A549 (cell line): ENCODE data around the gene OSBPL9. TPM values are rescaled to one million over a fixed set of nuclear protein-coding genes. Genes with fewer than 3 reads are reported as not detected.

Experiments
- ATAC-seq, 2 experiments: fragments of 200-7000 bp in 1 of 2; fragments of >200 bp in 1 of 2; cut with Nextera tagmentation in 1 of 2; cut with Tn5 transposase in 1 of 2; 3 replicates each; pipeline versions ENCODE4 v1.8.0 to v1.9.1; 2018 to 2020; ENCODE audit warnings: mild to moderate bottlenecking in 1 of 2, moderate library complexity in 1 of 2
- CTCF ChIA-PET: fragments of 300-600 bp; sonication (Branson Sonifier 250); formaldehyde crosslinking; extraction: SDS; loops from one replicate; lab custom pipeline; 2021; ENCODE audit warnings: antibody characterized with exemption, inconsistent platforms; lab: Yijun Ruan, JAX
- POLR2A ChIA-PET: fragments of 350-600 bp; formaldehyde crosslinking; extraction: SDS; loops from one replicate; lab custom pipeline; 2021; ENCODE audit warnings: antibody characterized with exemption, inconsistent platforms; lab: Yijun Ruan, JAX
- DNase-seq, 2 experiments: peaks; one replicate each; pipeline versions ENCODE4 v3.0.0 to v3.0.0-alpha.2; 2011 to 2016; ENCODE audit warnings: low read depth in 1 of 2, low spot score in 1 of 2
- FAIRE-seq: peaks from 2 replicates; lab custom pipeline; 2011; peaks lifted over from hg19 to GRCh38; lab: Jason Lieb, UNC
- H3K27ac ChIP-seq, 2 experiments: fragments of >200 bp; sonication (Bioruptor Twin); formaldehyde crosslinking; 3 replicates each; pipeline ENCODE4 v1.5.1; 2016 to 2017
- H3K4me1 ChIP-seq: fragments of >200 bp; sonication (Bioruptor Twin); formaldehyde crosslinking; 3 replicates; pipeline ENCODE4 v1.6.1; 2016
- H3K4me2 ChIP-seq: fragments of >200 bp; sonication (Bioruptor Twin); formaldehyde crosslinking; 3 replicates; pipeline ENCODE4 v1.6.1; 2016
- H3K4me3 ChIP-seq: fragments of >200 bp; sonication (Bioruptor Twin); formaldehyde crosslinking; 3 replicates; pipeline ENCODE4 v1.5.1; 2016
- H3K9me3 ChIP-seq: fragments of >200 bp; sonication (Bioruptor Twin); formaldehyde crosslinking; 3 replicates; pipeline ENCODE4 v1.6.1; 2016
- BHLHE40 ChIP-seq: IDR thresholded peaks from 2 replicates; pipeline ENCODE4 v1.6.1; 2012; ENCODE audit warnings: low read depth, low read length, inconsistent platforms
- CBX2 ChIP-seq: fragments of 200-600 bp; sonication (generic); IDR thresholded peaks from 2 replicates; pipeline ENCODE4 v1.6.1; 2016; ENCODE audit warnings: low read depth, mild to moderate bottlenecking, borderline replicate concordance
- CEBPB ChIP-seq, 2 experiments: fragments of >200 bp in 1 of 2; sonication (Bioruptor Twin) in 1 of 2; formaldehyde crosslinking in 1 of 2; IDR thresholded peaks; 2 replicates each; pipeline ENCODE4 v1.6.1; 2012 to 2016
- CHD2 ChIP-seq: fragments of 150-350 bp; IDR thresholded peaks from 2 replicates; pipeline ENCODE4 v1.6.1; 2014; ENCODE audit warnings: low read length; ENCODE audit not compliant: partially characterized antibody
- CHD4 ChIP-seq: fragments of 200-600 bp; sonication (generic); IDR thresholded peaks from 2 replicates; pipeline ENCODE4 v1.6.1; 2016; ENCODE audit warnings: antibody characterized with exemption, mild to moderate bottlenecking, borderline replicate concordance
- EHF ChIP-seq: fragments of 250-450 bp; sonication (Bioruptor Pico); IDR thresholded peaks from 2 replicates; pipeline ENCODE4 v1.5.0; 2020; ENCODE audit warnings: mild to moderate bottlenecking
- EHMT2 ChIP-seq: fragments of 200-600 bp; sonication (generic); IDR thresholded peaks from 2 replicates; pipeline ENCODE4 v1.6.1; 2016; ENCODE audit warnings: antibody characterized with exemption, low read depth, mild to moderate bottlenecking, moderate library complexity
- ELK1 ChIP-seq: fragments of 150-350 bp; IDR thresholded peaks from 2 replicates; pipeline ENCODE4 v1.6.1; 2014; ENCODE audit warnings: low read depth, mild to moderate bottlenecking, low read length
- EP300 ChIP-seq, 2 experiments: fragments of >200 bp; sonication (Bioruptor Twin); formaldehyde crosslinking; IDR thresholded peaks; 2 replicates in 1 of 2; 3 replicates in 1 of 2; pipeline ENCODE4 v1.6.1; 2016 to 2017
- ESRRA ChIP-seq: fragments of 150-350 bp; IDR thresholded peaks from 2 replicates; pipeline ENCODE4 v1.6.1; 2014; ENCODE audit warnings: mild to moderate bottlenecking, low read length, borderline replicate concordance
- FOSB ChIP-seq: fragments of 250-450 bp; sonication (Bioruptor Pico); IDR thresholded peaks from 2 replicates; pipeline ENCODE4 v1.5.0; 2020; ENCODE audit warnings: mild to moderate bottlenecking, moderate library complexity
- FOSL2 ChIP-seq, 2 experiments: fragments of 450-650 bp in 1 of 2; fragments of >200 bp in 1 of 2; sonication (Bioruptor Twin) in 1 of 2; formaldehyde crosslinking; IDR thresholded peaks; 2 replicates each; pipeline versions ENCODE4 v1.5.0 to v1.6.1; 2016 to 2020; ENCODE audit warnings: mild to moderate bottlenecking in 1 of 2, moderate library complexity in 1 of 2
- FOXS1 ChIP-seq: fragments of 250-450 bp; sonication (Bioruptor Pico); IDR thresholded peaks from 2 replicates; pipeline ENCODE4 v1.5.0; 2020; ENCODE audit warnings: mild to moderate bottlenecking, moderate library complexity
- GATA3 ChIP-seq: IDR thresholded peaks from 2 replicates; pipeline ENCODE4 v1.6.1; 2012; ENCODE audit warnings: borderline replicate concordance
- HDAC2 ChIP-seq: fragments of 200-600 bp; sonication (generic); IDR thresholded peaks from 2 replicates; pipeline ENCODE4 v1.6.1; 2016
- HES2 ChIP-seq: fragments of >200 bp; sonication (Bioruptor Twin); formaldehyde crosslinking; IDR thresholded peaks from 2 replicates; pipeline ENCODE4 v1.6.1; 2016
- HEYL ChIP-seq: fragments of 250-450 bp; sonication (Bioruptor Pico); IDR thresholded peaks from 2 replicates; pipeline ENCODE4 v1.8.0; 2021; ENCODE audit warnings: mild to moderate bottlenecking, moderate library complexity
- HOXB13 ChIP-seq: fragments of 250-450 bp; sonication (Bioruptor Pico); IDR thresholded peaks from 2 replicates; pipeline ENCODE4 v1.5.0; 2020; ENCODE audit warnings: low read depth, mild to moderate bottlenecking, moderate library complexity
- JUNB ChIP-seq: fragments of >200 bp; sonication (Bioruptor Twin); formaldehyde crosslinking; IDR thresholded peaks from 2 replicates; pipeline ENCODE4 v1.6.1; 2016
- MAX ChIP-seq: IDR thresholded peaks from 2 replicates; pipeline ENCODE4 v1.6.1; 2012
- MAZ ChIP-seq: fragments of 150-350 bp; IDR thresholded peaks from 2 replicates; pipeline ENCODE4 v1.6.1; 2014; ENCODE audit warnings: antibody characterized with exemption, low read depth, low read length, borderline replicate concordance
- MYC ChIP-seq: IDR thresholded peaks from 2 replicates; pipeline ENCODE4 v1.6.1; 2012; ENCODE audit warnings: mild to moderate bottlenecking, inconsistent platforms, low read length, improper control_type of control experiment, borderline replicate concordance
- NPAS2 ChIP-seq: fragments of 250-450 bp; sonication (Bioruptor Pico); IDR thresholded peaks from 2 replicates; pipeline ENCODE4 v1.8.0; 2022; ENCODE audit warnings: mild to moderate bottlenecking, moderate library complexity, borderline replicate concordance
- POLR2AphosphoS2 ChIP-seq: conservative IDR thresholded peaks from 2 replicates; pipeline ENCODE4 v1.6.1; 2012; ENCODE audit warnings: low read length, improper control_type of control experiment, inconsistent platforms
- RCOR1 ChIP-seq: fragments of 150-350 bp; IDR thresholded peaks from 2 replicates; pipeline ENCODE4 v1.6.1; 2014; ENCODE audit warnings: antibody characterized with exemption, low read length, low read depth
- REST ChIP-seq: fragments of 200-600 bp; sonication (generic); IDR thresholded peaks from 2 replicates; pipeline ENCODE4 v1.6.1; 2016; ENCODE audit warnings: antibody characterized with exemption, mild to moderate bottlenecking, moderate library complexity
- RFX5 ChIP-seq: fragments of 450-650 bp; IDR thresholded peaks from 2 replicates; pipeline ENCODE4 v1.7.1; 2014; ENCODE audit warnings: antibody characterized with exemption, mild to moderate bottlenecking, moderate library complexity
- USF2 ChIP-seq: fragments of 450-650 bp; IDR thresholded peaks from 2 replicates; pipeline ENCODE4 v1.6.1; 2014; ENCODE audit warnings: antibody characterized with exemption
- ZFP36 ChIP-seq: fragments of 450-650 bp; IDR thresholded peaks from 2 replicates; pipeline ENCODE4 v1.6.1; 2014; ENCODE audit warnings: borderline replicate concordance; ENCODE audit not compliant: partially characterized antibody
- WGBS: methylation state at CpG from one replicate; pipeline ENCODE4 v1.1.6; 2017; ENCODE audit errors: missing lambda C conversion rate; 5-methylcytosine and 5-hydroxymethylcytosine counted together
- polyA plus RNA-seq, 4 experiments: library from polyadenylated mRNA; depleted of rRNA in 3 of 4; stranded (reverse); fragments of >200 nt; fragmentation: RNase III in 1 of 4; extraction: RNeasy Plus Mini Kit Qiagen cat#74134 plus additional on column Dnase treatment in 1 of 4; gene quantifications; 2 replicates in 3 of 4; 3 replicates in 1 of 4; pipeline ENCODE4 v1.2.3, GENCODE V29; 2011 to 2017

OSBPL9 gene
- polyA plus RNA-seq, 2 of the 4 experiments (the other 2 are of a cell fraction) = 52.6 to 93.7 TPM

- no peak overlapping the region for H3K4me3 ChIP-seq
- no peaks in the 10 kb centered on the region for H3K9me3 ChIP-seq
- POLR2A ChIA-PET = no interaction called here
- WGBS = 95% methylated on average over 3 of the region's 3 CpGs
- no peak overlapping the region for H3K4me2 ChIP-seq
- no peak for FAIRE-seq
- H3K27ac ChIP-seq = 0 out of 6 replicates have a peak overlapping the region, but pooled peaks of 1 of the 2 experiments have one; percentile 40
- CTCF ChIA-PET = interaction anchor here (0.9 kb wide), 1 partner anchor 94 kb away, joined by 3 read pairs; no protein-coding TSS in a partner anchor
- TF ChIP-seq HDAC2 (no peak), CEBPB (IDR thresholded peaks at IDR 0.05) (no peak), CBX2 (no peak), ZFP36 (no peak), NPAS2 (CRISPR knock-in tag) (no peak), HOXB13 (CRISPR knock-in tag) (no peak), RCOR1 (no peak), ELK1 (no peak), FOSB (CRISPR knock-in tag) (no peak), EP300 (IDR thresholded peaks at IDR 0.05) (no peak), ESRRA (no peak), BHLHE40 (no peak), CHD4 (no peak), HEYL (CRISPR knock-in tag) (no peak), EHF (CRISPR knock-in tag) (no peak), REST (no peak), FOXS1 (no peak), GATA3 (no peak), USF2 (no peak)
- TF ChIP-seq, all 56 proteins: peak for 0
- peaks cover 84% of the 10 kb centered on the region for H3K4me1 ChIP-seq
- DNase-seq (no peak), ATAC-seq (no peak)
Measured at GRCh38 chr1:51639694-51640093, 22.8 kb downstream of the OSBPL9 start.

GRCh38 chr1:51641096-51641495 lies 24.2 kb downstream of the OSBPL9 start:
- FAIRE-seq (no peak), ATAC-seq (no peak)
- Histone ChIP-seq H3K4me3 (no peak overlapping the region), H3K4me2 (no peak overlapping the region), H3K4me1 (peaks cover 76% of the 10 kb centered on the region)
- 83% methylated on average over 2 of the region's 2 CpGs for WGBS
- ChIA-PET POLR2A (no interaction called here), CTCF (no interaction called here)
- no peak for TF ChIP-seq ZFP36
- TF ChIP-seq EHMT2 = no peak
- TF ChIP-seq RFX5 = no peak
- no peak for TF ChIP-seq FOSL2 (IDR thresholded peaks at IDR 0.05)
- TF ChIP-seq FOSL2 (CRISPR knock-in tag; IDR thresholded peaks at IDR 0.05) = no peak
- TF ChIP-seq CBX2 = no peak
- TF ChIP-seq ELK1 = no peak
- no peak for TF ChIP-seq HES2
- TF ChIP-seq FOSB (CRISPR knock-in tag) = no peak
- TF ChIP-seq MYC = no peak
- no peak for TF ChIP-seq POLR2AphosphoS2
- TF ChIP-seq JUNB = no peak
- TF ChIP-seq MAX = no peak
- no peak for TF ChIP-seq MAZ
- TF ChIP-seq BHLHE40 = no peak
- TF ChIP-seq USF2 = no peak
- no peak for TF ChIP-seq CHD4
- TF ChIP-seq CHD2 = no peak
- TF ChIP-seq, all 56 proteins: peak for 0
- H3K27ac ChIP-seq = no peak overlapping the region
- no peak for DNase-seq
- H3K9me3 ChIP-seq = no peaks in the 10 kb centered on the region
